GM19035 (cell line): ENCODE results near the gene GFM2.
"Not testable (repeated sequence)": the region's sequence is repeated elsewhere in the genome, so short reads cannot be mapped to it uniquely, and the experiment has no call there.

Experiments used
- ATAC-seq: cut with Tn5 transposase; IDR thresholded peaks from one replicate; pipeline ENCODE4 v1.9.1; 2021; ENCODE audit not compliant: unreplicated experiment

GFM2 gene

GRCh38 chr5:74725331-74725730, 41.6 kb downstream of the GFM2 start:
- ATAC-seq, result no peak

- no peak for ATAC-seq
Measured at GRCh38 chr5:74722271-74722670, 44.6 kb downstream of the GFM2 start.

- ATAC-seq, result no peak
Measured at GRCh38 chr5:74717596-74717995, 49.3 kb downstream of the GFM2 start.

GRCh38 chr5:74693191-74693590, 73.7 kb downstream of the GFM2 start:
- ATAC-seq, result no peak

GRCh38 chr5:74686962-74687751, 79.8 kb downstream of the GFM2 start:
- ATAC-seq, result no peak

- peak; percentile 55 for ATAC-seq
Measured at GRCh38 chr5:74685979-74686631, 80.8 kb downstream of the GFM2 start.

GRCh38 chr5:74684900-74685851, 81.7 kb downstream of the GFM2 start, which contains the start of gene HEXB:
Gene HEXB, plus strand, starts transcription at chr5:74685233. Its CDS starts 28 bp downstream, at chr5:74685261.
- ATAC-seq, result peak; percentile 80

- ATAC-seq, result no peak
Measured at GRCh38 chr5:74679966-74680365, 87.0 kb downstream of the GFM2 start.

GRCh38 chr5:74679300-74679699, 87.6 kb downstream of the GFM2 start:
- ATAC-seq, result not testable (repeated sequence)

GRCh38 chr5:74678123-74678522, 88.8 kb downstream of the GFM2 start:
- not testable (repeated sequence) for ATAC-seq

GRCh38 chr5:74676466-74676865, 90.5 kb downstream of the GFM2 start:
- not testable (repeated sequence) for ATAC-seq

- no peak for ATAC-seq
Measured at GRCh38 chr5:74673011-74673790, 93.7 kb downstream of the GFM2 start.

- no peak for ATAC-seq
Measured at GRCh38 chr5:74672215-74672877, 94.6 kb downstream of the GFM2 start.
